Hindlimb muscle (tissue), 1 donor: Measurements from ENCODE around the gene OR12D3. TPM values are rescaled to one million over a fixed set of nuclear protein-coding genes. Genes with fewer than 3 reads are reported as not detected.
"Not testable (repeated sequence)": the region's sequence is repeated elsewhere in the genome, so short reads cannot be mapped to it uniquely, and the experiment has no call there.

Experiments used
- DNase-seq: peaks from one replicate; pipeline ENCODE4 v3.0.0-alpha.2; 2013
- polyA plus RNA-seq: library from polyadenylated mRNA; unstranded; fragments of 120-200 nt; gene quantifications from one replicate; pipeline ENCODE4 v1.2.1, GENCODE V29; 2013; ENCODE audit not compliant: insufficient read length

Gene OR12D3
- polyA plus RNA-seq: not detected

GRCh38 chr6:29375191-29375590 lies at the start of gene OR12D3:
OR12D3 (minus strand) TSS chr6:29375291; CDS start chr6:29375287, 4 bp downstream.
- DNase-seq: no peak

GRCh38 chr6:29424575-29424974 lies 49.5 kb upstream of the OR12D3 start:
- DNase-seq: no peak

GRCh38 chr6:29424168-29424567 lies 49.1 kb upstream of the OR12D3 start:
- DNase-seq: no peak

GRCh38 chr6:29419516-29419915 lies 44.4 kb upstream of the OR12D3 start:
- DNase-seq: no peak

- no peak for DNase-seq
These were observed 39.5 kb upstream of the OR12D3 start, which contains the start of gene OR12D1 for GRCh38 chr6:29414588-29414987. OR12D1 (plus strand) TSS chr6:29414928.

GRCh38 chr6:29403801-29404200 lies 28.7 kb upstream of the OR12D3 start:
- no peak for DNase-seq

GRCh38 chr6:29399525-29399924 lies 24.4 kb upstream of the OR12D3 start:
- no peak for DNase-seq

- DNase-seq: no peak
These were observed 20.2 kb upstream of the OR12D3 start, which contains the start of gene OR12D2 for GRCh38 chr6:29395331-29395730. OR12D2 (plus strand) TSS chr6:29395631; CDS start chr6:29396700, 1,069 bp downstream.

- no peak for DNase-seq
These were observed 13.4 kb upstream of the OR12D3 start for GRCh38 chr6:29388533-29388932.

GRCh38 chr6:29376003-29376402 lies 912 bp upstream of the OR12D3 start:
- no peak for DNase-seq

- DNase-seq: no peak
These were observed 6.3 kb downstream of the OR12D3 start, which contains the start of gene OR5V1 for GRCh38 chr6:29368765-29369164. OR5V1 (minus strand) TSS chr6:29368865; CDS start chr6:29356195, 12,670 bp downstream.

- no peak for DNase-seq
These were observed 19.5 kb downstream of the OR12D3 start for GRCh38 chr6:29355603-29356002.

- no peak for DNase-seq
These were observed 20.1 kb downstream of the OR12D3 start for GRCh38 chr6:29354980-29355379.

- not testable (repeated sequence) for DNase-seq
These were observed 25.7 kb downstream of the OR12D3 start for GRCh38 chr6:29349348-29349747.

GRCh38 chr6:29345380-29345779 lies 29.7 kb downstream of the OR12D3 start:
- no peak for DNase-seq

- DNase-seq: no peak
These were observed 38.8 kb downstream of the OR12D3 start for GRCh38 chr6:29336269-29336668.

GRCh38 chr6:29332676-29333075 lies 42.4 kb downstream of the OR12D3 start:
- no peak for DNase-seq

GRCh38 chr6:29325777-29326176 lies 49.3 kb downstream of the OR12D3 start:
- DNase-seq: no peak

Other genes with a start within 250 kb of the OR12D3 start
- not detected for gene OR2J2, start 204.4 kb downstream of the OR12D3 start, polyA plus RNA-seq
- gene OR14J1, start 73.6 kb downstream of the OR12D3 start, polyA plus RNA-seq: 0.06 TPM
- not detected for gene OR5V1, start 6.4 kb downstream of the OR12D3 start, polyA plus RNA-seq
- not detected for gene OR12D2, start 20.3 kb upstream of the OR12D3 start, polyA plus RNA-seq
- gene OR12D1, start 39.6 kb upstream of the OR12D3 start, polyA plus RNA-seq: not detected
- gene OR10C1, start 64.0 kb upstream of the OR12D3 start, polyA plus RNA-seq: not detected
- not detected for gene OR11A1, start 81.8 kb upstream of the OR12D3 start, polyA plus RNA-seq
- not detected for gene OR2H1, start 81.9 kb upstream of the OR12D3 start, polyA plus RNA-seq
- gene MAS1L, start 112.7 kb upstream of the OR12D3 start, polyA plus RNA-seq: not detected
- 0.25 TPM for gene UBD, start 184.4 kb upstream of the OR12D3 start, polyA plus RNA-seq
- gene OR2H2, start 209.8 kb upstream of the OR12D3 start, polyA plus RNA-seq: not detected